Measurements from ENCODE around the gene PSMA2.
"Not testable (repeated sequence)": the region's sequence is repeated elsewhere in the genome, so short reads cannot be mapped to it uniquely, and the experiment has no call there.

The PSMA2 gene

DNA sequence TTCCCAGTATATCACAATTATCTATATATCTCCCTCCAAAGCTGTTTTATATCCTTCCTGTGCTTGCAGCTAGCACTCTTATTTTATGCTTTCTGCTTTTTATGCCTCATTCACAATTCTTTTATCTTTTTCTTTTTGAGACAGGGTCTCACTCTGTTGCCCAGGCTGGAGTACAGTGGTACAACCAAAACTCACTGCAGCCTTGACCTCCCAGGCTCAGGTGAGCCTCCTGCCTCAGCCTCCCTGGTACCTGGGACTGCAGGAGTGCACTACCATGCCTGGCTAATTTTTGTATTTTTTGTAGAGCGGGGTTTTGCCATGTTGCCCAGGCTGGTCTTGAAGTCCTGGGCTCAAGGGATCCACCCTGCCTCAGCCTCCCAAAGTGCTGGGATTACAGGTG is 25.8 kb downstream of the PSMA2 start:
- DNase-seq (ENCODE audit: low spot score) = no peak

DNA sequence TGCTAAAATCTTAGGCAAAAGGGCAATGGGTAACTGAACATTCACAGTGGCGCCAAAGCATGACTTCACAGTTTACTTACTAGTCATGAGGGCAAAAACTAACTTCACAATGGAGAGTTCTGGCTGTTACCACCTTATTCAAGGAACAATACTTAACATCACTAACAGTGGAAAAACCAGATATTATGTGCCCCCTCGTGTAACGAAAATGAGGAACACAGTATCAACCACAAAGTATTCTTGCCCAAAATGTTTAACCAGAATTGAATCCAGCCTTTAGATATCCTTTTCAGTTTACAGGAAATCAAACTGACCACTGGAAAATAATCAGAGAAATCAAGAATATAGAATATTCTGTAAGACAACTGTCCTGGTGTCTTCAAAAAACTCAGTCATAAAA is 29.6 kb downstream of the PSMA2 start:
- no peak for DNase-seq (ENCODE audit: low spot score)

GRCh38 chr7:42900842-42901241 is 31.1 kb downstream of the PSMA2 start:
- DNase-seq (ENCODE audit: low spot score) = no peak

- no peak for DNase-seq (ENCODE audit: low spot score)
Measured at GRCh38 chr7:42893346-42894240, 38.4 kb downstream of the PSMA2 start.

DNA sequence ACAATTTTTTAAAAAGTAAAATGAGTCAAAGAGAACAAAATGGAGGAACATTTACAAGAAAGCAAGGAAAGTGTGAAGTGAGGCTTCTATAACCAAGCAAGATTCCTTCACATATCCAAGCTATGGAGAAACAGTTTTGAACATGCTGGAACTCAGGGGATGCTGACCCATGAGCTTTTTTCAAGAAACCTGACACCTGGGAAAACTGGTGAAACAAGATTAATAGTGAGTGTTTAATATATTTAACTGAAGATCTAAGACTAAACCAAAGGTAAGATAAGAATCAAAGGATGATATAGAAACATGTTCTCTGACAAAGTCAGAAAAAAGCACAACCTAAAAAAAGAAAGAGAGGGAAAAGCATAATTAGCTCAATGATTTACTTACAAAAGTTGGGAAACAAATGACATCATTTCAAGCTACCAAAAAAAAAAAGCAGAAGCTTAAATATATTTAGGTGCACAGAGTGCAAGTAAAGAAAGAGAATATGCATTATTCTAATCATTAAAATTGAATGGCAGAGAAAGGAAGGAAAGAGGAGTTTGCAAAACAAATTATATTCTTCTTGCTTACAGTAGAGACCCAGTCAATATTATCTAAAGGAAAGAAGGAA is 45.0 kb downstream of the PSMA2 start:
- DNase-seq (ENCODE audit: low spot score) = no peak

- no peak for DNase-seq (ENCODE audit: low spot score)
Measured at GRCh38 chr7:42886129-42886528, 45.8 kb downstream of the PSMA2 start.

GRCh38 chr7:42885183-42885582 is 46.8 kb downstream of the PSMA2 start:
- DNase-seq (ENCODE audit: low spot score) = not testable (repeated sequence)

DNA sequence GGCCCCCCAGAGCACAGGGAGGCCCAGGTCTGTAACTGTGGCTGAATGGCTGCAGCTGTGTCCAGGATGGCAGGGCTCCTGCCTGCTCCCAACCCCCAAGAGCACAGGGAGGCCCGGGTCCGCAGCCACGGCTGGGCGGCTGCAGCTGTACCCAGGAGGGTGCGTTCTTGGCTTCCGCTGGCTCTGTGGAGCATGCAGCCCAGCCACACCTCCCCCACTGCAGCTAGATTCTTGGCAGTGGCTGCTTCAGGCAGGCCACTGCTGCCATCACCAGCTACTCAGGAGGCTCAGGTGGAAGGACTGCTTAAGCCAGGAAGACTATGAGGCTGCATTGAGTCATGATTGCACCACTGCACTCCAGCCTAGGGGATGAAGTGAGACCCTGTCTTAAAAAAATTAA is 48.0 kb downstream of the PSMA2 start:
- DNase-seq (ENCODE audit: low spot score) = no peak

DNA sequence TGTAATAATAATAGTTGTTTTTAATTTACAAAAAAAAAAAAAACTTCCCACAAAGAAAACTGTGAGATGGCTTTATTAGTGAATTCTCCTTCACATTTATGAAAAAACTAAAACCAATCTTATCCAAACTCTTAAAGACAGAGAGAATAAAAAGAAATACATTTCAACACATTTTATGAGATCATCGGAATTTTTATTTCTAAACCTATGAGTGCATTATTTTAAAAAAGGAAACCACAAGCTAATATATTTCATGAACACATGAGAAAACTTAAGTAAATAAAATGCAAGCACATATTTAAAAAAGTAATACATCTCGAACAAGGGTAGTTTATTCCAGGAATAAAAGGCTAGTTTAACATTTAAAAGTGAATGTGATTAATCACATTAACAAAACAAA is 51.6 kb downstream of the PSMA2 start:
- no peak for DNase-seq (ENCODE audit: low spot score)

DNA sequence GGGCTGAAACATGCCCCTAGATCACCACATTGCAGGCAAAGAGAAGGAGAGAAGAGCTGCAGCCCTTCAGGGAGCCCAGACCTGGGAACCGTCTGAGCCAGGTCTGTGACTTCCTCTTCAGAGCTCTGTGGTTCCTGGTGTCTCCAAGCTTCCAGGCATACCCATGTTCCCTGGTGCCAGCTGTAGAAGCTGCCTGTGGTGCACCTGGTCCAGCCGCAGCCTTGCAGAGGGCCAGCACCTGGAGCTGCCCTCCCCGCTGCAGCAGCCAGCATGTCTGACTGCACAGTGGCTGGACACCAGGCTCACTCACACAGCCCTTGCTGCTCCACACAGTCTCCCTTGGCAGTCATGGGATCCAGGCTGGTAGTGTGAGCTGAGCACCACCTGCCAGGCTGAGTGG is 53.7 kb downstream of the PSMA2 start:
- DNase-seq (ENCODE audit: low spot score) = no peak

- no peak for DNase-seq (ENCODE audit: low spot score)
Measured at GRCh38 chr7:42877862-42878261, 54.1 kb downstream of the PSMA2 start.

DNA sequence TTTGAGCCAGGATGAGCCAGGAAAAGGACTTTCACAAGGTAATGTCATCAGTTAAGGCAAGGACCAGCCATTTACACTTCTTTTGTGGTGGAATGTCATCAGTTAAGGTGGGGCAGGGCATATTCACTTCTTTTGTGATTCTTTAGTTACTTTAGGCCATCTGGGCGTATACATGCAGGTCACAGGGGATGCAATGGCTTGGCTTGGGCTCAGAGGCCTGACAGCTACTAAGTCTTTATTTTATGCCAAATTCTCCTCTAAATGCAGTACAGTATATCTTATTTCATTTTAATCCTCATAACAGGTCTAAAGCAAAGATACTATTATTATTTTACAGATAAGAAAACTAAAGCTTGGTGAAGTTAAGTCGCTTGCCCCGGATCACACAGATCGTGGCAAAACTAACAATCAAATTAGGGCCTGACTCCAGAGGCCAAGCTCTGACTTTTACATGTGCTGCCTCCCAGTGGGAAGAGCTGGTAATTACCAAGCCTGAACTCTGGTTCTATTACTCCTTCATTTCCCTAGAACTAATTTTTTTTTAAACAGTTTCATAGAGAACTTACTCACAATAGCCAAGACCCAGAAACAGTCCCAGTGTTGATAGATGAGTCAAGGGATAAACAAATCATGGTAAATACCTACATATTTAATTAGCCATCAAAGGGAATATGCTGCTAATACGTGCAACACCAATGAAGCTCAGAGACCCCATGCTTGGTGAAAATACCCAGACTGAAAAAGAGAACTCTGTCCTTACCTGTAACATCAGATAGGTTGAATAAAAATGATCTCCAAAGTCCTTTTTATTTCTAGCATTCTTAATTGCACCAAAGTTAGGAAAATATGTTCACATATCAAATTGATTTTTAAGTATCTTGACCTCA is 55.5 kb downstream of the PSMA2 start:
- peak; percentile 52 for DNase-seq (ENCODE audit: low spot score)

DNA sequence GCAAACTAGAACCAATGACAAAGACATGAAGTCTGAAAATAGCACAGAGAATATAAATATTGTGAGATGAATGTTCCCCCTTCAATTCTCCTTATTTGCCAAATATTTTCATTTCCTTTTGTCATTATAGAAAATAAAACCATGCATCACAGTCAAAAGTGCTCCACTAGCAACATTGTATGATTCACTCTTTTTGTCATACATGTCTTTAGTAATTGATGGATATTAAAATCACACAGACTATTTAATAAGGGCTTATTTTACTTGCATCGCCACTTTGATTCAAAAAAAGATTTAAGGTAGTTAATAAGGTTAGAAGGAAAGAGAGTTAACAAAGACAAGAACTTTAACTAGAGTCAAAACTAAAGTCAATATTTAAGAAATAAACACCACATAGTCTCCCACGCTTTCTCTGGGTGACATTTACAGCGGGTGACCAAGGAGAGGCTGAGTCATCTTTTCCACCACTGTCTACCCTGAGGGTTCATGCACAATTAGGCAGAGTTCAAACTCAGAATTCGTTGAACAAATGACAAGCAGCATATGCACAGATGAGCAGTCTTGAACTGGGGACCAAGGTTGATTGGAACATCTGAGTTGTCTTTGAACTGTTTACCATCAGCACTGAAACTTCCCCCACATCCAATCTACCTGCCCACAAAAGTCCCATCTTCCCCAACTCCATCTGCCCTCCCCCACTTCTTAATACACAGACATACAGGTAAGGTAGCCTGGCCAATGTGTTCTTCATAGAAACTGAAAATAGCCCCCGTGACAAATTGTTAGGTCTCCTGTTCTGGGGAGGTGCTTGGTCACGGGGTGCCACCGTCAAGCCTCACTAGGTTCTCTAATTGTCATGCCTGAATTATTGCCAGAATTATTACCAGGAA is 62.6 kb downstream of the PSMA2 start:
- DNase-seq (ENCODE audit: low spot score) = no peak

GRCh38 chr7:42868480-42868879 is 63.5 kb downstream of the PSMA2 start:
- no peak for DNase-seq (ENCODE audit: low spot score)

All from HuH-7 (cell line).